Left lung (tissue), 10 donors: ENCODE data around the gene UBE2R2. TPM values are rescaled to one million over a fixed set of nuclear protein-coding genes. Genes with fewer than 3 reads are reported as not detected.
"Not testable (repeated sequence)": the region's sequence is repeated elsewhere in the genome, so short reads cannot be mapped to it uniquely, and the experiment has no call there.

ENCODE experiments used
- ATAC-seq: fragments of 200-7000 bp; cut with Tn5 transposase; one replicate; pipeline ENCODE4 v1.9.1; 2020; ENCODE audit warnings: moderate library complexity
- DNase-seq, 4 donors: peaks; one replicate each; pipeline ENCODE4 v3.0.0-alpha.2; 2013 to 2020
- H3K27ac ChIP-seq, 2 donors: fragments of 200-600 bp; sonication (generic) in 1 of 2; one replicate each; pipeline versions ENCODE4 v1.5.0 to v1.8.0; 2020 to 2021
- H3K27me3 ChIP-seq, 2 donors: fragments of 200-600 bp; sonication (generic) in 1 of 2; one replicate each; pipeline versions ENCODE4 v1.5.0 to v1.8.0; 2020 to 2021
- H3K36me3 ChIP-seq, 2 donors: fragments of 200-600 bp; sonication (generic) in 1 of 2; one replicate each; pipeline versions ENCODE4 v1.5.0 to v1.8.0; 2020 to 2021
- H3K4me1 ChIP-seq, 2 donors: fragments of 200-600 bp; one replicate each; pipeline ENCODE4 v1.8.0; 2021
- H3K4me3 ChIP-seq, 2 donors: fragments of 200-600 bp; sonication (generic) in 1 of 2; one replicate each; pipeline versions ENCODE4 v1.5.0 to v1.8.0; 2020 to 2021; ENCODE audit warnings: mild to moderate bottlenecking in 1 of 2
- H3K9me3 ChIP-seq, 2 donors: fragments of 200-600 bp; sonication (generic) in 1 of 2; one replicate each; pipeline versions ENCODE4 v1.5.0 to v1.8.0; 2020 to 2021
- CTCF ChIP-seq, 2 donors: fragments of 200-600 bp; sonication (generic) in 1 of 2; IDR thresholded peaks; one replicate each; pipeline versions ENCODE4 v1.5.0 to v1.8.0; 2021; ENCODE audit warnings: antibody characterized with exemption in 2 of 2
- intact Hi-C, 2 donors: fragments of 100-400 bp; cut with DNase I; formaldehyde crosslinking; loops; one replicate each; pipeline versions ENCODE4 v1.11.2 to v1.14.2; 2022
- polyA plus RNA-seq, 6 donors: library from polyadenylated mRNA; unstranded; fragments of 120-200 nt; gene quantifications; one replicate each; pipeline ENCODE4 v1.2.1, GENCODE V29; 2013; ENCODE audit not compliant: insufficient read length in 6 of 6
- total RNA-seq, 2 donors: library from RNA; stranded (reverse); fragmentation: NEBNext Ultra II Directional; extraction: Animal tissue kit (Norgen Biotek cat#: 25700); gene quantifications; one replicate each; pipeline ENCODE4 v1.2.1, GENCODE V29; 2021
- donor health status: DM: no; HTN: yes; CAD: no.
- donor health status: DM: no; HTN: no; CAD: no.

UBE2R2 gene
- total and polyA plus RNA-seq, 8 donors: 34.0 to 60.6 (median 56.7) TPM

GRCh38 chr9:33786681-33787080 is 30.3 kb upstream of the UBE2R2 start:
- no peak overlapping the region for H3K27ac ChIP-seq
- TF ChIP-seq CTCF (IDR thresholded peaks at IDR 0.05): no peak
- no peaks in the 10 kb centered on the region for H3K36me3 ChIP-seq
- H3K9me3 ChIP-seq: no peaks in the 10 kb centered on the region
- no peak overlapping the region for H3K4me3 ChIP-seq
- peaks cover 0 to 3% of the 10 kb centered on the region in 2 donors for H3K4me1 ChIP-seq
- no peak for DNase-seq
- no peaks in the 10 kb centered on the region for H3K27me3 ChIP-seq
- ATAC-seq: no peak
- intact Hi-C loops: no loop called here

- intact Hi-C loops: no loop called here
- H3K27ac ChIP-seq: no peak overlapping the region
- no peak overlapping the region for H3K4me3 ChIP-seq
- TF ChIP-seq CTCF (IDR thresholded peaks at IDR 0.05): no peak
- ATAC-seq (peak; percentile 77), DNase-seq (no peak)
- H3K9me3 ChIP-seq: no peaks in the 10 kb centered on the region
- no peaks in the 10 kb centered on the region for H3K27me3 ChIP-seq
- no peaks in the 10 kb centered on the region for H3K36me3 ChIP-seq
- no peaks in the 10 kb centered on the region for H3K4me1 ChIP-seq
These were observed 29.1 kb upstream of the UBE2R2 start for GRCh38 chr9:33787839-33788238.

- DNase-seq, H3K27me3 ChIP-seq, intact Hi-C loops, H3K36me3 ChIP-seq, H3K4me1 ChIP-seq, H3K27ac ChIP-seq, H3K9me3 ChIP-seq, H3K4me3 ChIP-seq, ATAC-seq: not testable (repeated sequence)
These were observed 27.5 kb upstream of the UBE2R2 start for GRCh38 chr9:33789429-33789828.

GRCh38 chr9:33791117-33791516 is 25.8 kb upstream of the UBE2R2 start:
- Histone ChIP-seq H3K27ac (no peak overlapping the region), H3K9me3 (no peaks in the 10 kb centered on the region), H3K4me3 (no peak overlapping the region), H3K27me3 (no peaks in the 10 kb centered on the region), H3K36me3 (no peaks in the 10 kb centered on the region), H3K4me1 (no peaks in the 10 kb centered on the region)
- intact Hi-C loops: no loop called here
- DNase-seq (no peak), ATAC-seq (no peak)
- TF ChIP-seq CTCF (IDR thresholded peaks at IDR 0.05): no peak

- H3K4me3 ChIP-seq, H3K27ac ChIP-seq, H3K4me1 ChIP-seq, intact Hi-C loops, ATAC-seq, DNase-seq, H3K36me3 ChIP-seq, H3K9me3 ChIP-seq, H3K27me3 ChIP-seq: not testable (repeated sequence)
These were observed 23.5 kb upstream of the UBE2R2 start for GRCh38 chr9:33793496-33793895.

- Histone ChIP-seq H3K27me3 (no peaks in the 10 kb centered on the region), H3K9me3 (no peaks in the 10 kb centered on the region), H3K4me1 (no peaks in the 10 kb centered on the region), H3K27ac (no peak overlapping the region), H3K36me3 (no peaks in the 10 kb centered on the region), H3K4me3 (no peak overlapping the region)
- no peak for TF ChIP-seq CTCF (IDR thresholded peaks at IDR 0.05)
- intact Hi-C loops: no loop called here
- ATAC-seq (no peak), DNase-seq (no peak)
These were observed 22.4 kb upstream of the UBE2R2 start for GRCh38 chr9:33794560-33794959.
